PC-3 (cell line): ENCODE data around the gene HIGD2A.

Experiments
- EZH2phosphoT487 ChIP-seq: fragments of 300-600 bp; sonication (generic); IDR thresholded peaks from 2 replicates; pipeline ENCODE4 v1.6.1; 2018; ENCODE audit warnings: mild to moderate bottlenecking, antibody characterized with exemption, low read length, borderline replicate concordance
- TF ChIP-seq, protein P1 (sequence below): fragments of 300-600 bp; sonication (generic); conservative IDR thresholded peaks from 2 replicates; pipeline ENCODE4 v1.5.1; 2017; ENCODE audit warnings: antibody characterized with exemption, low read depth, mild to moderate bottlenecking, low read length

DNA sequence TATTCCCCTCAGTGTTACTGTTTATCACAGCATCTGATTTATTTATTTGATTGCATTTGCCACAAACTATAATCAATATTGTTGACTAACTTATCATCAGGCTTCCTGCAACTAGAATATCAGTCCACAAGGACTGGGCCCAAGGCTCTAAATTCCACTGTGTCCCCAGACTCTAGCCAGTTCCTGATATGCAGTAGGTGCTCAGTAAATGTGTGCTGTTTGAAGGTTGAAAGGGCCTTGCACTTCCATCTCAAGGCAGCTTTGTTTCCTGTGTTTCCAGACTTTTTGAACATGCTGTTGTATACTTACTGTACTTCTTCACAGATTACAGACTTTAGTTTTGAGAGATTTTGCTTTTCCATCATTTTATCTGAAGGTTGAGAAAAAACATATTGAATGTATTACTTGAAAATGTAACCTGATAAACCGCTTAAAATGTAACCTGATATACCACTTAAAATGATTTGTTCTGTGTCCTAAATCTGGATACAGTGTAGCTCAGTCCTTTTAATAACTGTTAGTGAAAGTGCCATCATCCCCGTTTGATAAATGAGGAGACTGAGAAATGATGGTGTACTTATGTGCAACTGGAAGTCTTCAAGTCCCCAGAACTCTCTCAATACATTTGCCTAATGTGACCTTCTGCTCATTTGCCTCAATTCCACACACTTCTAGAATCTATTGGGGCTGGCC, 45.6 kb upstream of the HIGD2A start:
- TF ChIP-seq, protein P1, sequence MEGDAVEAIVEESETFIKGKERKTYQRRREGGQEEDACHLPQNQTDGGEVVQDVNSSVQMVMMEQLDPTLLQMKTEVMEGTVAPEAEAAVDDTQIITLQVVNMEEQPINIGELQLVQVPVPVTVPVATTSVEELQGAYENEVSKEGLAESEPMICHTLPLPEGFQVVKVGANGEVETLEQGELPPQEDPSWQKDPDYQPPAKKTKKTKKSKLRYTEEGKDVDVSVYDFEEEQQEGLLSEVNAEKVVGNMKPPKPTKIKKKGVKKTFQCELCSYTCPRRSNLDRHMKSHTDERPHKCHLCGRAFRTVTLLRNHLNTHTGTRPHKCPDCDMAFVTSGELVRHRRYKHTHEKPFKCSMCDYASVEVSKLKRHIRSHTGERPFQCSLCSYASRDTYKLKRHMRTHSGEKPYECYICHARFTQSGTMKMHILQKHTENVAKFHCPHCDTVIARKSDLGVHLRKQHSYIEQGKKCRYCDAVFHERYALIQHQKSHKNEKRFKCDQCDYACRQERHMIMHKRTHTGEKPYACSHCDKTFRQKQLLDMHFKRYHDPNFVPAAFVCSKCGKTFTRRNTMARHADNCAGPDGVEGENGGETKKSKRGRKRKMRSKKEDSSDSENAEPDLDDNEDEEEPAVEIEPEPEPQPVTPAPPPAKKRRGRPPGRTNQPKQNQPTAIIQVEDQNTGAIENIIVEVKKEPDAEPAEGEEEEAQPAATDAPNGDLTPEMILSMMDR, result no peak
- no peak for TF ChIP-seq EZH2phosphoT487
